Effector CD8-positive, alpha-beta T cell (primary cell): Measurements from ENCODE around the gene MYEOV.

Source experiments
- DNase-seq: peaks from one replicate; lab custom pipeline; 2025; lab: John Stamatoyannopoulos, UW

Gene MYEOV

GRCh38 chr11:69317401-69318092, 23.6 kb downstream of the MYEOV start:
- DNase-seq = no peak

- no peak for DNase-seq
Observed at GRCh38 chr11:69318093-69318420, 24.1 kb downstream of the MYEOV start.

GRCh38 chr11:69319255-69320106, 25.5 kb downstream of the MYEOV start:
- no peak for DNase-seq

- DNase-seq = no peak
Observed at GRCh38 chr11:69320326-69320725, 26.4 kb downstream of the MYEOV start.

GRCh38 chr11:69320756-69321741, 27.1 kb downstream of the MYEOV start:
- DNase-seq = no peak

GRCh38 chr11:69321877-69322361, 28.0 kb downstream of the MYEOV start:
- DNase-seq = no peak

- no peak for DNase-seq
Observed at GRCh38 chr11:69325446-69325845, 31.5 kb downstream of the MYEOV start.

- DNase-seq = no peak
Observed at GRCh38 chr11:69326622-69327219, 32.8 kb downstream of the MYEOV start.

- no peak for DNase-seq
Observed at GRCh38 chr11:69327741-69328191, 33.8 kb downstream of the MYEOV start.

- no peak for DNase-seq
Observed at GRCh38 chr11:69328231-69328630, 34.3 kb downstream of the MYEOV start.

GRCh38 chr11:69329581-69329980, 35.6 kb downstream of the MYEOV start:
- DNase-seq = no peak

GRCh38 chr11:69330330-69330729, 36.4 kb downstream of the MYEOV start:
- DNase-seq = no peak

- DNase-seq = no peak
Observed at GRCh38 chr11:69333149-69333710, 39.3 kb downstream of the MYEOV start.

GRCh38 chr11:69333879-69334278, 39.9 kb downstream of the MYEOV start:
- no peak for DNase-seq

GRCh38 chr11:69335007-69335780, 41.2 kb downstream of the MYEOV start:
- DNase-seq = no peak

GRCh38 chr11:69335781-69336405, 41.9 kb downstream of the MYEOV start:
- no peak for DNase-seq

GRCh38 chr11:69337211-69337721, 43.3 kb downstream of the MYEOV start:
- no peak for DNase-seq

- no peak for DNase-seq
Observed at GRCh38 chr11:69339041-69339733, 45.2 kb downstream of the MYEOV start.

- DNase-seq = no peak
Observed at GRCh38 chr11:69339983-69340565, 46.1 kb downstream of the MYEOV start.
